OCI-LY7 (cell line): ENCODE data around the gene PARD3. TPM values are rescaled to one million over a fixed set of nuclear protein-coding genes. Genes with fewer than 3 reads are reported as not detected.

Experiments used
- BruUV-seq: library from RNA; stranded (reverse); fragments of 400-500 nt; replicated peaks from 2 replicates; lab custom pipeline; 2021; lab: Mats Ljungman, UMichigan
- CTCF ChIA-PET: fragments of 300-600 bp; sonication (Branson Sonifier 250); formaldehyde crosslinking; loops from one replicate; lab custom pipeline; 2022; ENCODE audit warnings: antibody characterized with exemption; ENCODE audit not compliant: unreplicated experiment; lab: Charles Lee
- POLR2A ChIA-PET: fragments of 300-600 bp; sonication (Branson Sonifier 250); formaldehyde crosslinking; loops from one replicate; lab custom pipeline; 2022; ENCODE audit warnings: antibody characterized with exemption; lab: Charles Lee
- DNase-seq: peaks from one replicate; pipeline ENCODE4 v3.0.0-alpha.2; 2015; ENCODE audit warnings: low spot score
- H2AFZ ChIP-seq: fragments of 200-600 bp; sonication (generic), shearing (Covaris generic); 2 replicates; pipeline ENCODE4 v1.6.1; 2014; ENCODE audit warnings: mild to moderate bottlenecking, antibody characterized with exemption, low read length, moderate library complexity
- H3K27ac ChIP-seq: fragments of 200-600 bp; sonication (generic); 2 replicates; pipeline ENCODE4 v1.5.1; 2014; ENCODE audit warnings: mixed run types, low read depth, mild to moderate bottlenecking, moderate library complexity, low read length, inconsistent platforms; ENCODE audit not compliant: poor library complexity, severe bottlenecking
- H3K36me3 ChIP-seq: fragments of 200-600 bp; sonication (generic); 2 replicates; pipeline ENCODE4 v1.6.1; 2014; ENCODE audit warnings: mild to moderate bottlenecking, antibody characterized with exemption, low read length, moderate library complexity, mixed read lengths; ENCODE audit not compliant: insufficient read depth
- H3K4me1 ChIP-seq: fragments of 200-600 bp; sonication (generic); 2 replicates; pipeline ENCODE4 v1.5.1; 2014; ENCODE audit warnings: mild to moderate bottlenecking, low read length; ENCODE audit not compliant: insufficient read depth, poor library complexity, severe bottlenecking
- H3K4me2 ChIP-seq: fragments of 200-600 bp; sonication (generic); 2 replicates; pipeline ENCODE4 v1.6.1; 2014; ENCODE audit warnings: mild to moderate bottlenecking, low read length
- H3K4me3 ChIP-seq: fragments of 200-600 bp; sonication (generic); 2 replicates; pipeline ENCODE4 v1.5.1; 2014; ENCODE audit warnings: mild to moderate bottlenecking, low read depth, low read length; ENCODE audit not compliant: poor library complexity, severe bottlenecking
- H3K79me2 ChIP-seq: fragments of 200-600 bp; sonication (generic); 2 replicates; pipeline ENCODE4 v1.6.1; 2016; ENCODE audit warnings: low read depth, mild to moderate bottlenecking, low read length, moderate library complexity, mixed read lengths; ENCODE audit not compliant: insufficient read depth
- H3K9me2 ChIP-seq: fragments of 200-600 bp; sonication (generic); 2 replicates; pipeline ENCODE4 v1.6.1; 2016; ENCODE audit warnings: mild to moderate bottlenecking, low read length, mixed read lengths; ENCODE audit not compliant: insufficient read depth
- H3K9me3 ChIP-seq: fragments of 200-600 bp; sonication (generic); 2 replicates; pipeline ENCODE4 v1.6.1; 2014; ENCODE audit warnings: mild to moderate bottlenecking, mixed run types, low read length, mixed read lengths
- H4K20me1 ChIP-seq: fragments of 200-600 bp; sonication (generic); 2 replicates; pipeline ENCODE4 v1.6.1; 2014; ENCODE audit warnings: mild to moderate bottlenecking, antibody characterized with exemption, low read length, moderate library complexity, mixed read lengths; ENCODE audit not compliant: insufficient read depth
- CTCF ChIP-seq: fragments of 200-600 bp; sonication (generic); conservative IDR thresholded peaks from 2 replicates; pipeline ENCODE4 v1.5.1; 2014; ENCODE audit warnings: mild to moderate bottlenecking, antibody characterized with exemption, low read length, moderate library complexity, mixed read lengths
- EZH2phosphoT487 ChIP-seq: fragments of 200-600 bp; sonication (generic); IDR thresholded peaks from 2 replicates; pipeline ENCODE4 v1.6.1; 2018; ENCODE audit warnings: low read depth, borderline replicate concordance, mild to moderate bottlenecking, mixed run types, antibody characterized with exemption, low read length, moderate library complexity, mixed read lengths
- intact Hi-C: fragments of 100-400 bp; cut with micrococcal nuclease; formaldehyde crosslinking; loops from one replicate; pipeline ENCODE4 v1.10.0; 2022; ENCODE audit not compliant: unreplicated experiment
- total RNA-seq, 2 experiments: library from RNA; depleted of rRNA in 1 of 2; stranded (reverse); fragments of >200 nt in 1 of 2; shearing (Covaris generic) in 1 of 2; gene quantifications; 2 replicates each; pipeline ENCODE4 v1.2.3, GENCODE V29; 2014 to 2022

PARD3 gene
- total RNA-seq, 2 experiments from 2014 or later: not detected

- H3K79me2 ChIP-seq: no peaks in the 10 kb centered on the region
- no peaks in the 10 kb centered on the region for H3K4me1 ChIP-seq
- H3K4me3 ChIP-seq: no peak overlapping the region
- no peak overlapping the region for H3K27ac ChIP-seq
- DNase-seq: no peak
- POLR2A ChIA-PET: no interaction called here
- intact Hi-C loops: no loop called here
- H3K9me2 ChIP-seq: no peaks in the 10 kb centered on the region
- no peaks in the 10 kb centered on the region for H4K20me1 ChIP-seq
- H2AFZ ChIP-seq: no peak overlapping the region
- BruUV-seq: no TSS peak
- no peaks in the 10 kb centered on the region for H3K36me3 ChIP-seq
- no peak for TF ChIP-seq CTCF
- H3K9me3 ChIP-seq: no peaks in the 10 kb centered on the region
- H3K4me2 ChIP-seq: no peak overlapping the region
- CTCF ChIA-PET: no interaction called here
Observed at GRCh38 chr10:34557173-34557572, 257.9 kb downstream of the PARD3 start.

- no TSS peak for BruUV-seq
- DNase-seq: no peak
- no peaks in the 10 kb centered on the region for H3K79me2 ChIP-seq
- CTCF ChIA-PET: no interaction called here
- no peaks in the 10 kb centered on the region for H3K9me3 ChIP-seq
- no peaks in the 10 kb centered on the region for H3K9me2 ChIP-seq
- H3K4me2 ChIP-seq: no peak overlapping the region
- TF ChIP-seq EZH2phosphoT487 (no peak), CTCF (no peak)
- POLR2A ChIA-PET: interaction anchor here (1.3 kb wide), 1 partner anchor 42 kb away, joined by 3 read pairs; no protein-coding TSS in a partner anchor
- H3K27ac ChIP-seq: no peak overlapping the region
- no peaks in the 10 kb centered on the region for H3K4me1 ChIP-seq
- H3K36me3 ChIP-seq: no peaks in the 10 kb centered on the region
- intact Hi-C loops: no loop called here
- H3K4me3 ChIP-seq: no peak overlapping the region
- no peak overlapping the region for H2AFZ ChIP-seq
- no peaks in the 10 kb centered on the region for H4K20me1 ChIP-seq
Observed at GRCh38 chr10:34555653-34556052, 259.4 kb downstream of the PARD3 start.

GRCh38 chr10:34553747-34554146, 261.3 kb downstream of the PARD3 start:
- Histone ChIP-seq H3K36me3 (no peaks in the 10 kb centered on the region), H2AFZ (no peak overlapping the region), H3K79me2 (no peaks in the 10 kb centered on the region), H3K4me1 (no peaks in the 10 kb centered on the region), H3K9me3 (no peaks in the 10 kb centered on the region), H3K27ac (no peak overlapping the region), H3K9me2 (no peaks in the 10 kb centered on the region), H4K20me1 (no peaks in the 10 kb centered on the region), H3K4me3 (no peak overlapping the region), H3K4me2 (no peak overlapping the region)
- TF ChIP-seq CTCF: no peak
- no peak for TF ChIP-seq EZH2phosphoT487
- intact Hi-C loops: no loop called here
- DNase-seq: no peak
- ChIA-PET CTCF (no interaction called here), POLR2A (interaction anchor here (1.0 to 1.2 kb wide), 2 partner anchors 10 to 27 kb away, joined by 3 to 4 read pairs; no protein-coding TSS in a partner anchor)
- BruUV-seq: no TSS peak
